ENCODE data around the gene HLCS.
A peak's percentile ranks its signal among the peaks of the same experiment; 100 is the strongest.

DNA sequence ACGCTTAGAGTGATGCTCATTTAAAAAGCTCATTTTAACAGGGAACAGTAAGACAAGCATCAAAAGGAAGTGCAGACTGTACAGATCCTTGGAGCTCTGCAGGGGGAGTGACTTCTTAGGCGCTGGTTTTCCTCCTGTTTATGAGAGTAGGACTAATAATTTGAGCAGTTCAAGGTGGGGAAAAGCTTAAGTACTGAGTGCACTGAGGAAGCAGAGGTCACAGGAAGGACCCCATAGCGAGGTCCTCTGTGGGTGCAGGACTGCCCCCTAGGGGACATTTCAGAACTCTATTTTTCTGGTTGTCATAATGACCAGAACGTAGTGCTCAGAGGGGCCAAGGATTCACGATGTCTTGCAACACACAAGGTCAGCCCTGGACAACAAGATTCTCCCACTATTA lies 112.1 kb downstream of the HLCS start:
- TF ChIP-seq, protein P1, sequence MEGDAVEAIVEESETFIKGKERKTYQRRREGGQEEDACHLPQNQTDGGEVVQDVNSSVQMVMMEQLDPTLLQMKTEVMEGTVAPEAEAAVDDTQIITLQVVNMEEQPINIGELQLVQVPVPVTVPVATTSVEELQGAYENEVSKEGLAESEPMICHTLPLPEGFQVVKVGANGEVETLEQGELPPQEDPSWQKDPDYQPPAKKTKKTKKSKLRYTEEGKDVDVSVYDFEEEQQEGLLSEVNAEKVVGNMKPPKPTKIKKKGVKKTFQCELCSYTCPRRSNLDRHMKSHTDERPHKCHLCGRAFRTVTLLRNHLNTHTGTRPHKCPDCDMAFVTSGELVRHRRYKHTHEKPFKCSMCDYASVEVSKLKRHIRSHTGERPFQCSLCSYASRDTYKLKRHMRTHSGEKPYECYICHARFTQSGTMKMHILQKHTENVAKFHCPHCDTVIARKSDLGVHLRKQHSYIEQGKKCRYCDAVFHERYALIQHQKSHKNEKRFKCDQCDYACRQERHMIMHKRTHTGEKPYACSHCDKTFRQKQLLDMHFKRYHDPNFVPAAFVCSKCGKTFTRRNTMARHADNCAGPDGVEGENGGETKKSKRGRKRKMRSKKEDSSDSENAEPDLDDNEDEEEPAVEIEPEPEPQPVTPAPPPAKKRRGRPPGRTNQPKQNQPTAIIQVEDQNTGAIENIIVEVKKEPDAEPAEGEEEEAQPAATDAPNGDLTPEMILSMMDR (IDR thresholded peaks at IDR 0.05; ENCODE audit: insufficient read depth, low read length, poor library complexity, severe bottlenecking): peak; percentile 64
- TF ChIP-seq EZH2phosphoT487 (conservative IDR thresholded peaks at IDR 0.05; ENCODE audit: low read length): no peak

All from SU-DHL-6 (cell line).